Common myeloid progenitor, CD34-positive (primary cell): ENCODE results near the gene GALNT10.
A peak's percentile ranks its signal among the peaks of the same experiment; 100 is the strongest.

Source experiments
- CTCF ChIA-PET: fragments of 350-600 bp; sonication (Branson Sonifier 250); formaldehyde crosslinking; loops from one replicate; lab custom pipeline; 2021; ENCODE audit warnings: antibody characterized with exemption; lab: Charles Lee
- POLR2A ChIA-PET: fragments of 350-600 bp; sonication (Branson Sonifier 250); formaldehyde crosslinking; loops from one replicate; lab custom pipeline; 2021; ENCODE audit warnings: antibody characterized with exemption; lab: Charles Lee
- DNase-seq, 3 donors: peaks; one replicate each; pipeline versions ENCODE4 v3.0.0 to v3.0.0-alpha.2; 2013
- H3K27ac ChIP-seq, 2 experiments: 1 replicate in 1 of 2; 2 replicates in 1 of 2; pipeline ENCODE4 v1.7.0; 2013; ENCODE audit warnings: inconsistent platforms in 2 of 2, low read length in 2 of 2, mild to moderate bottlenecking in 2 of 2, low read depth in 1 of 2, moderate library complexity in 1 of 2; ENCODE audit not compliant: severe bottlenecking in 2 of 2, insufficient read depth in 1 of 2, poor library complexity in 1 of 2
- H3K27me3 ChIP-seq, 5 experiments: replicated peaks in 2 of 5; 1 replicate in 3 of 5; 2 replicates in 2 of 5; pipeline versions ENCODE4 v1.6.1 to v1.7.0; 2013; ENCODE audit warnings: low read length in 4 of 5, mild to moderate bottlenecking in 2 of 5, moderate library complexity in 2 of 5, inconsistent platforms in 1 of 5; ENCODE audit not compliant: insufficient read depth in 5 of 5, control insufficient read depth in 4 of 5
- H3K36me3 ChIP-seq, 4 experiments: 1 replicate in 2 of 4; 2 replicates in 2 of 4; pipeline versions ENCODE4 v1.6.1 to v1.7.0; 2013; ENCODE audit warnings: low read length in 3 of 4, control low read depth in 1 of 4, mild to moderate bottlenecking in 1 of 4; ENCODE audit not compliant: control insufficient read depth in 4 of 4, insufficient read depth in 4 of 4
- H3K4me1 ChIP-seq, 4 experiments: 1 replicate in 3 of 4; 2 replicates in 1 of 4; pipeline versions ENCODE4 v1.6.1 to v1.7.1; 2013; ENCODE audit warnings: low read length in 3 of 4, mild to moderate bottlenecking in 3 of 4, control low read depth in 1 of 4, inconsistent platforms in 1 of 4, moderate library complexity in 1 of 4; ENCODE audit not compliant: control insufficient read depth in 4 of 4, insufficient read depth in 4 of 4; ENCODE audit errors: control extremely low read depth in 1 of 4
- H3K4me3 ChIP-seq, 7 experiments: 1 replicate in 4 of 7; 2 replicates in 3 of 7; pipeline versions ENCODE4 v1.5.1 to v1.7.0; 2013; ENCODE audit warnings: mild to moderate bottlenecking in 7 of 7, low read length in 6 of 7, moderate library complexity in 6 of 7, inconsistent platforms in 2 of 7, low read depth in 2 of 7, control low read depth in 1 of 7; ENCODE audit not compliant: insufficient read depth in 4 of 7, control insufficient read depth in 1 of 7; ENCODE audit errors: extremely low read depth in 1 of 7
- H3K9me3 ChIP-seq, 5 experiments: 1 replicate in 4 of 5; 2 replicates in 1 of 5; pipeline versions ENCODE4 v1.6.1 to v1.7.1; 2013; ENCODE audit warnings: low read length in 4 of 5, mild to moderate bottlenecking in 2 of 5, inconsistent platforms in 1 of 5, low read depth in 1 of 5, moderate library complexity in 1 of 5; ENCODE audit not compliant: control insufficient read depth in 4 of 5, insufficient read depth in 2 of 5; ENCODE audit errors: control extremely low read depth in 1 of 5
- WGBS: methylation state at CpG from one replicate; pipeline ENCODE4 v1.1.5; 2013; ENCODE audit not compliant: insufficient coverage; 5-methylcytosine and 5-hydroxymethylcytosine counted together

The GALNT10 gene

DNA sequence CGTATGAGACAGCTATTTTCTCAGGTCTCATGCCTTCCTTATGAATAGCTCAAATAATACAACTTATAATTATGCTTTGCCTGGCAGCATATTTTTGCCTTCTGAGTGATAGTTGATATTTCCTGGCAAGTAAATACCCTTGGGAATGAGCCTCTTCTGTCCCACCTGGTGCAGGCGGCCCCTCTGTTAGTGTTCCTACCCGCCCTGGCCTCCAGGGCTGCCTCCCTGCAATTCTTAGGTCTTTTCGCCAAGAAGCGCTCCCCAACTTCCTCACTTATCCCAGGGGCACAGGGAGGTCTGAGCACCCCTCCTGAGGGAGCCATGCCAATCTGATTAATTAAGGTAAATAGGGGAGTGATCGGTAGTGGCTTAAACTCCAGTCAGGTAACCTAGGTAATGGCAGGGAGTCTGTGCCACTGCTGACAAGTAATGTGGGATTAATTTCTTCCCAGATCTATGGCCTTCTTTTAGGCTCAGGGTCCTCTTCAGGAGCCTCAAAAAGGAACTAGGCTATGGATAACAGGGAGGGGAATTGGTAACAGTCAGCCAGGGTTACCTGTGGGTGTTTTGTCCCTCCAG lies 81.5 kb downstream of the GALNT10 start:
- no peaks in the 10 kb centered on the region for H3K27me3 ChIP-seq
- H3K4me1 ChIP-seq: peaks cover 17 to 40% (median 39%) of the 10 kb centered on the region in 4 experiments
- no peak overlapping the region for H3K4me3 ChIP-seq
- ChIA-PET CTCF (interaction anchor here (1.4 to 1.5 kb wide), 2 partner anchors 12 to 133 kb away, joined by 3 read pairs; no protein-coding TSS in a partner anchor), POLR2A (no interaction called here)
- peaks cover 0 to 2% (median 0%) of the 10 kb centered on the region in 4 experiments for H3K36me3 ChIP-seq
- DNase-seq: no peak
- no peaks in the 10 kb centered on the region for H3K9me3 ChIP-seq
- peak overlapping the region in 1 of 2 experiments; percentile 23 for H3K27ac ChIP-seq
- WGBS: 84% methylated on average over 5 of the region's 6 CpGs

DNA sequence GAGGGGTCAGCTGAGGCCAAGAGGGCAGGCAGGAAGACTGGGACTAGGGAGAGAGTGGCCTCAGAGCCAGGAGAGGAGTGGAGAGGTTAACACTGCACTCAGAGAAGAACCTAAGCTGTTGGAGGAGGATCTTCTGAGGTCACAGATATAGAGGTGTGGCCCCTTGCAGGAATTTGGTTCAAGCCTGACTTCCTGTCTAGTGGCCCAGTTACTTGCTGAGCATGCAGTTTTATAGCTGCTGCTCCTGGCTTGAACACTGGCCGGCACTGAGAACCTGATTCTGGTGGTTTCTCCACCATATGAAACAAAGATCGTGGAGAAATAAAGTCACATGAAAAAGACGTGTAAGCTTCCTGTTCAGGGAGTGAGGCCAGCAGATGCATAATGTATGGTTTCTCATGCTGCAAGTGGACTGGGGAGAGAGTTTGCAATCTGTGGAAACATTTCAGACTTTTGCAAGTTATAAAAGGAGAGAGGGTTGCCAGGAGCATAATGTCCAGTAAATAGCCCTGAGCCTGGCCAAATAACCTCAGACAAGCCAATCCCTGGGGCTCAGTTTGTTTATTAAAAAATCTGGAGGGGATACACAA lies 82.6 kb downstream of the GALNT10 start:
- peak in 2 of 3 donors; percentile 27 to 44 for DNase-seq
- POLR2A ChIA-PET: no interaction called here
- 4% methylated on average over 3 of the region's 3 CpGs for WGBS

DNA sequence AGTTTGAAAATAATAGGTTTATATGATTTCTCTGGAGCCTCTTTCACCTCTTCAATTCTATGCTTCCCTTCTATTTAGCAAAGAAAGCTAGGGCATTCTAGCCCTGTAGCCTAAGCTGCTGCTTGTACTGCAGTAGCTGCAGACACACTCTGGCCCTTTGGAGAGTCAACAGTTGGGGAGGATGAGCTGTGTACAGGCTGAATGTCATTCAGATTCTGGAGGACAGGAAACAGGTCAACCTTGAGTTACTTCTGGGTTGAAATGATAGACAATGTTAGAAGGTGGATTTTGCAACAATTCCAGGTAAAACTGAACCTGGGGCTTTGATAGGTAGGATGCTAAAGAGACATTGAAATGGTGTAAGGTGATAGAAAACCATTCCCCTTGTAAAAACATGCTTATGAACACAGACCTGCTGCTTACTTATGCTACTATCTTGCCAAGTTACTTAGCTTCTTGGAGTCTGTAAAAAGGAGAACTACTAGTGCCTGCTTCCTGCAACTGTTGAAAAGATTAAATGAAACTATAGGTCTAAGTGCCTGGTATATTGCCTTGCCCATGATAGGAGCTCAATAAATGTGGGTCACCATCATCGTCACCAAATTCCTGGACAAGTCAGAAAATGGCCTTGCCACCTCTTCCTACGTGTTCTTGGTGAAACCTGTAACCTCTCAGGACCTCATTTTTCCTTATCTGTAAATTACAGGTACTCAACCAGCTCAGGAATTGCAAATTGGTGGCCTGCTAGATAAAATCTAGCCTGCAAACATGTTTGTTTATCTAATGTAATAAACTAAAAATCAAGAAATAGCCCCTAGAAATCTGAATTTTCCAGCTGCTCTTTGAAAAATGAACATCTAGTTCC lies 83.7 kb downstream of the GALNT10 start:
- H3K4me1 ChIP-seq: peaks cover 17 to 40% (median 39%) of the 10 kb centered on the region in 4 experiments
- H3K27ac ChIP-seq: peak overlapping the region in 1 of 2 experiments; percentile 2
- peak; percentile 25 to 82 (median 70) for DNase-seq
- ChIA-PET CTCF (interaction anchor here (0.8 to 1.8 kb wide), 5 partner anchors 9 to 123 kb away, joined by 3 to 7 read pairs (median 3); no protein-coding TSS in a partner anchor), POLR2A (interaction anchor here (1.2 kb wide), 1 partner anchor 10 kb away, joined by 3 read pairs; no protein-coding TSS in a partner anchor)
- 13% methylated on average over 2 of the region's 2 CpGs for WGBS
- peak overlapping the region in 1 of 7 experiments; percentile 10 for H3K4me3 ChIP-seq
- H3K9me3 ChIP-seq: no peaks in the 10 kb centered on the region
- no peaks in the 10 kb centered on the region for H3K27me3 ChIP-seq
- H3K36me3 ChIP-seq: peaks cover 0 to 2% (median 0%) of the 10 kb centered on the region in 4 experiments

More for the DNA sequence above, 82.6 kb downstream of the GALNT10 start:
- H3K9me3 ChIP-seq: no peaks in the 10 kb centered on the region
- H3K27ac ChIP-seq: peak overlapping the region in 1 of 2 experiments; percentile 23
- H3K27me3 ChIP-seq: no peaks in the 10 kb centered on the region
- peak overlapping the region in 3 of 7 experiments; percentile 4 to 38 (median 26) for H3K4me3 ChIP-seq
- peaks cover 17 to 40% (median 39%) of the 10 kb centered on the region in 4 experiments for H3K4me1 ChIP-seq
- peaks cover 0 to 2% (median 0%) of the 10 kb centered on the region in 4 experiments for H3K36me3 ChIP-seq
- CTCF ChIA-PET: interaction anchor here (1.0 to 1.7 kb wide), 3 partner anchors 37 to 132 kb away, joined by 3 to 7 read pairs (median 3); no protein-coding TSS in a partner anchor

DNA sequence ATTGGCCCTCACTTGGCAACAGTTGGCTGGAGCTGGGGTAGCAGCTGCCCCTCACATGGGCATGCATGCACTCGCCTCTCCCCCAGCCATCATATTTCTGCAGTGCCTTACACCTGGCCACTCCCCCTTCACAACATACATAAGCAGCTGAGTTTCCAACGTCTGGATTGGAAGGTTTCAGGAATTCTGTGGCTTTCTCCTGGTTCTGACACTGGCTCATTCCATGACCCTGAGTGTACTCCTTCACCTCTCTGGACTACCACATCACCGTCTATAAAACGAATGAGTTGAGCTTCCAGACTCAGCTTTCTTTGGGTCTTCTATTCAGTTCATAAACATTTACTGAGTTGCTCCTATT lies 84.3 kb downstream of the GALNT10 start:
- 97% methylated on average over 4 of the region's 4 CpGs for WGBS
- ChIA-PET POLR2A (interaction anchor here (1.2 kb wide), 1 partner anchor 9 kb away, joined by 3 read pairs; no protein-coding TSS in a partner anchor), CTCF (interaction anchor here (0.8 to 1.8 kb wide), 7 partner anchors 8 to 130 kb away, joined by 3 to 7 read pairs (median 3); no protein-coding TSS in a partner anchor)
- no peak for DNase-seq
- Histone ChIP-seq H3K9me3 (no peaks in the 10 kb centered on the region), H3K36me3 (peaks cover 0 to 2% (median 0%) of the 10 kb centered on the region in 4 experiments), H3K27me3 (no peaks in the 10 kb centered on the region), H3K4me3 (no peak overlapping the region), H3K27ac (no peak overlapping the region), H3K4me1 (peaks cover 17 to 40% (median 39%) of the 10 kb centered on the region in 4 experiments)

DNA sequence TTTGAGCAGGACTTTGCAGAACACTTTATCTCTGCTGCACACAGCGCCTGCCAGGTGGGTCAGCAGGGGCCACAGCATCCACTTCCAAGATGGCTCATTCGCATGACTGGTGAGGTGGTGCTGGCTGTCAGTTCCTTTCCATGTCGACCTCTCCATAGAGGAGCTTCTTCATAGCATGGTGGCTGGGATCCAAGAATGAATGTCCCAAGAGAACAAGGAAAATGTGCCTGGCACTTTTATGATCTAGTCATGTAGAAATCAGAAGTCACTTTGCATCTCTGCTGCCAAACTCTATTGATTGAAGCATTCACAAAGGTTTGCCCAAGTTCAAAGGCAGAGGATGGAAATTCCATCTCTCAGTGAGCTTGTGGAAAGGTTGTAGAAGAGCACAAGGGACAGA lies 85.0 kb downstream of the GALNT10 start:
- CTCF ChIA-PET: interaction anchor here (0.9 to 1.7 kb wide), 4 partner anchors 9 to 129 kb away, joined by 3 to 7 read pairs (median 3); no protein-coding TSS in a partner anchor
- Histone ChIP-seq H3K9me3 (no peaks in the 10 kb centered on the region), H3K4me3 (no peak overlapping the region), H3K36me3 (peaks cover 0 to 2% (median 0%) of the 10 kb centered on the region in 4 experiments), H3K27me3 (no peaks in the 10 kb centered on the region), H3K4me1 (peaks cover 17 to 40% (median 39%) of the 10 kb centered on the region in 4 experiments), H3K27ac (no peak overlapping the region)
- POLR2A ChIA-PET: no interaction called here
- DNase-seq: no peak
- WGBS: 88% methylated on average over 3 of the region's 3 CpGs

DNA sequence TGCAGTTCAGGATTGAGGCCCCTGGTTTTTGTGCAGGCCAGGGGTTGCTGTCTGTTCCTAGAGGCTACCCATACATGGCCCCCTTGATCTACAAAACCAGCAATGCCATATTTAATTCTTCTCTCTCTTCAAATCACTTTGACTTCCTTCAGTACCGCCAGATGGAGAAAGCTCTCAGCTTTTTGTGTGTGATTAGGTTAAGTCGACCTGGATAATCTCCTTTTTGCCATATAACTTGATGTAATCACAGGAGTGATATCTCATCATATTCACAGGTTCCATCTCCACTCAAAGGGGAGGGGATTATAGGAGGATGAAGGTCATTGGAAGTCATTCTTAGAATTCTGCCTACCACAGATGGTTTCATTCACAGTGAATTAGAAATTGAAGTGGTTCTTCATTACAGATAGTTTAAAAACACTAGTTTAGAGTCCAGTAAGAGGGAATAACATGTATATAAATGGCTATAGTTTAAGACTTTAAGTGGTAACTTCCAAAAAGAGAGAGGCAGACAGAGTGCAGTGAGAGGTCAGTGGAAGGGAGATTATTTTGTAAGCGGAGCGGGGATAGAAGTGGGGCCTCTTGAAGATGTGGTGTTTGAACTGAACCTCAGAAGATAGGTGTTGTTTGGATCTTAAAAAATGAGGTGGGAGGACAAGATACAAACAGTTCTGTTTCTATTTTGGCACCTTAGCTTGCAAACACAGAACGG lies 85.9 kb downstream of the GALNT10 start:
- POLR2A ChIA-PET: no interaction called here

More for the DNA sequence above, 85.9 kb downstream of the GALNT10 start:
- no peak for DNase-seq
- H3K9me3 ChIP-seq: no peaks in the 10 kb centered on the region
- CTCF ChIA-PET: interaction anchor here (0.9 to 1.7 kb wide), 2 partner anchors 8 to 79 kb away, joined by 3 to 7 read pairs; no protein-coding TSS in a partner anchor
- H3K27ac ChIP-seq: no peak overlapping the region
- WGBS: 86% methylated on average over 3 of the region's 5 CpGs
- no peak overlapping the region for H3K4me3 ChIP-seq
- no peaks in the 10 kb centered on the region for H3K27me3 ChIP-seq
- peaks cover 0 to 2% (median 0%) of the 10 kb centered on the region in 4 experiments for H3K36me3 ChIP-seq
- peaks cover 17 to 37% (median 34%) of the 10 kb centered on the region in 4 experiments for H3K4me1 ChIP-seq
